GM19463 (cell line): ENCODE results near the gene LAPTM4A.

Experiments used
- ATAC-seq: cut with Tn5 transposase; IDR thresholded peaks from one replicate; pipeline ENCODE4 v1.9.1; 2021; ENCODE audit warnings: mild to moderate bottlenecking, moderate library complexity; ENCODE audit not compliant: unreplicated experiment

The LAPTM4A gene

GRCh38 chr2:20025065-20025786, 26.2 kb downstream of the LAPTM4A start:
- ATAC-seq = no peak

- ATAC-seq = no peak
Observed at GRCh38 chr2:20023688-20024087, 27.7 kb downstream of the LAPTM4A start.

GRCh38 chr2:20021405-20022009, 29.9 kb downstream of the LAPTM4A start:
- ATAC-seq = no peak

- no peak for ATAC-seq
Observed at GRCh38 chr2:20019747-20020146, 31.7 kb downstream of the LAPTM4A start.

GRCh38 chr2:20018601-20019152, 32.8 kb downstream of the LAPTM4A start:
- ATAC-seq = no peak

- ATAC-seq = no peak
Observed at GRCh38 chr2:20016346-20016745, 35.1 kb downstream of the LAPTM4A start.

- no peak for ATAC-seq
Observed at GRCh38 chr2:20015482-20016083, 35.8 kb downstream of the LAPTM4A start.

GRCh38 chr2:20013126-20013849, 38.1 kb downstream of the LAPTM4A start:
- ATAC-seq = no peak

GRCh38 chr2:20012282-20013125, 38.9 kb downstream of the LAPTM4A start, which contains the start of gene MATN3:
Gene MATN3 (minus strand): TSS chr2:20012668. CDS start chr2:20012631, 37 bp downstream.
- no peak for ATAC-seq

GRCh38 chr2:20012032-20012281, 39.5 kb downstream of the LAPTM4A start:
- ATAC-seq = no peak

- no peak for ATAC-seq
Observed at GRCh38 chr2:20011276-20012031, 40.0 kb downstream of the LAPTM4A start.

GRCh38 chr2:20008703-20009102, 42.7 kb downstream of the LAPTM4A start:
- ATAC-seq = no peak

- no peak for ATAC-seq
Observed at GRCh38 chr2:20005891-20006470, 45.4 kb downstream of the LAPTM4A start.

GRCh38 chr2:20005067-20005627, 46.3 kb downstream of the LAPTM4A start:
- ATAC-seq = no peak

GRCh38 chr2:20001361-20001863, 50.0 kb downstream of the LAPTM4A start:
- no peak for ATAC-seq

- no peak for ATAC-seq
Observed at GRCh38 chr2:19993731-19994130, 57.7 kb downstream of the LAPTM4A start.

- ATAC-seq = no peak
Observed at GRCh38 chr2:19991895-19992294, 59.5 kb downstream of the LAPTM4A start.

- no peak for ATAC-seq
Observed at GRCh38 chr2:19990416-19990728, 61.1 kb downstream of the LAPTM4A start.
